ENCODE measurements around the gene RLN1.
"Not testable (repeated sequence)": the region's sequence is repeated elsewhere in the genome, so short reads cannot be mapped to it uniquely, and the experiment has no call there.

RLN1 gene

DNA sequence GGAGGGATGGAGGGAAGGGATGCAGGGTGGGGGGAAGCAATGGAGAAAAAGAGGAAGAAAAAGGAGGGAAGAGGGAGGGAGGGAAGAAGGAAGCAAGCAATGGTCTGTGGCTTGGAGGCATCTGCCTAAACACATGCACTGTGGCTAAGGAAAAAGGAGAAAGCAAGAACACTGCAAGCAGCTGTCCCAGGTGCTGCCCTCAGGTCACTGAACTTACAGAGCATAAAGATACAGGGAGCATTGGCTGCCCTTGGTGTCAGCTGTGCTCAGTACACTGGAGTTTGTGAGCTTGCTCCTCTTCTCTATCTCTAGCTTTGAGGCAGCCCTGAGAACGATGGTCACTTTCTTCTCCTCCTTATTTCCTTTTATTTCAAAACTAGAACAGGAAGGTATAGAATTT lies 18.1 kb downstream of the RLN1 start:
- DNase-seq (ENCODE audit: low spot score): not testable (repeated sequence)

DNA sequence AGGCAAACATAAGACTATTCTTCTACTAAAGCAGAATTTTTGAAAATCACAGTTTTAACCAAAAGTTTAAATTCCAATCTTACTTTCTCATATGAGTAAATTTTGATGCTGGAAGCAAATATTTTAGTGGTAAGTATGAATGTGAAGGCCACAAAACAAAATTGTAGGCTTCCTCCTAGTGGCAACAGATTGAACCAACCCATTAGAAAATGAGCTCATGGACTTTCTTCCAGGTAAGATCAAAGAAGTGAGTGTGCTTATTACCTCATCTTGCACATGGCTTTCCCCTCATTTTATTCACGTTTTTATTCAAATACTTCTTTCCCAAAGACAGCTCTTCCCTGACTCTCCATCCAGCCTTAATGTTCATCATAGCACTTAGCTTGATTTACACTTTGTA lies 18.6 kb downstream of the RLN1 start:
- DNase-seq (ENCODE audit: low spot score): no peak

DNA sequence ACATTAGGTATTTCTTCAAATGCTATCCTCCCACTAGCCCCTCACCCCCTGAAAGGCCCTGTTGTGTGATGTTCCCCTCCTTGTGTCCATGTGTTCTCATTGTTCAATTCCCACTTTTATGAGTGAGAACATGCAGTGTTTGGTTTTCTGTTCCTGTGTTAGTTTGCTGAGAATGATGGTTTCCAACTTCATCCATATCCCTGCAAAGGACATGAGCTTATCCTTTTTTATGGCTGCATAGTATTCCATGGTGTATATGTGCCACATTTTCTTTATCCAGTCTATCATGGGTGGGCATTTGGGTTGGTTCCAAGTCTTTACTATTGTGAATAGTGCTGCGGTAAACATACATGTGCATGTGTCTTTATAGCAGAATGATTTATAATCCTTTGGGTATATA lies 23.3 kb downstream of the RLN1 start:
- DNase-seq (ENCODE audit: low spot score): not testable (repeated sequence)

DNA sequence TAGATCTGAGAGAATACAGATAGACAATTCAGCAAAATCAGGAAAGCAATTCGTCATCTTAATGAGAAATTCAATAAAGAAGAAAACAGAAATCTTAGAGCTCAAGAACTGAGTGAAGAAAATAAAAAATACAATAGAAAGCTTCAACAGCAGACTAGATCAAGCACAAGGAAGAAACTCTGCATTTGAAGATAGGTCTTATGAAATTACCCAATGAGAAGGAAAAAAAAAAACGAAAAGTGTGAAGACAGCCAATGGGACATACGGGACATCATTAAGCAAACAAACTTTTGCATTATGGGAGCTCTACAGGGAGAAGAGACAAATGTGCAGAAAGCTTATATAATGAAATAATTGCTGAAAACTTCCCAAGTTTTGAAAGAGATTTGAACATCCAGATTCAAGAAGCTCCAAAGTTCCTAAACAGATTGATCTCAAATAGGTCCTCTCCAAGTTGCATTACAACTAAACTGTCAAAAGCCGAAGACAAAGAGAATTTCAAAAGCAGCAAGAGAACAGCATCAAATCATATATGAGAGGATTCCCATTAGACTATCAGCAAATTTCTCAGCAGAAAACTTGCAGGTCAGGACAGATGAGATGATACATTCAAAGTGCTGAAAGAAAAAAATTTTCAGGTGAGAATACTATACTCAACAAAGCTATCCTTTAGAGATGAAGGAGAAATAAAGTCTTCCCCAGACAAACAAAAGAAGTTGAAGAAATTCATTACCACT lies 24.3 kb downstream of the RLN1 start:
- no peak for DNase-seq (ENCODE audit: low spot score)

DNA sequence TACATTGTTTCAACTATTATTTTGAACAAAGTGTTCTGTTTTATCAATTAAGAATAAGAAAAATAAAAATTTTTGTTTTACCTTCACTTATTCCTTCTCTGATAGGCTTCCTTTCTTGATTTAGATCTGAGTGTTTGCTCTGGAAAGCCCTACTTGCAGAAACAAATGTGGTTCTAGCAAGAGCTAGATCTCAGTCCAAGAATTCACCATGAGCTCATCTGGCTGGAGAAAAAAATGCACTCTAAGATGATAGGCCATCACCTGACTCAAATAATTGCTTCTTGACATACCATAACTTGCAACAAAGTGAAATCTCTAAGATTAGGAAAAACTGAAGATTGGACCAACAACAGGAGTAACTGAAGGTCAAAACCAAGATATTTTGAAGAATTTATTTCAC lies 28.8 kb downstream of the RLN1 start:
- no peak for DNase-seq (ENCODE audit: low spot score)

DNA sequence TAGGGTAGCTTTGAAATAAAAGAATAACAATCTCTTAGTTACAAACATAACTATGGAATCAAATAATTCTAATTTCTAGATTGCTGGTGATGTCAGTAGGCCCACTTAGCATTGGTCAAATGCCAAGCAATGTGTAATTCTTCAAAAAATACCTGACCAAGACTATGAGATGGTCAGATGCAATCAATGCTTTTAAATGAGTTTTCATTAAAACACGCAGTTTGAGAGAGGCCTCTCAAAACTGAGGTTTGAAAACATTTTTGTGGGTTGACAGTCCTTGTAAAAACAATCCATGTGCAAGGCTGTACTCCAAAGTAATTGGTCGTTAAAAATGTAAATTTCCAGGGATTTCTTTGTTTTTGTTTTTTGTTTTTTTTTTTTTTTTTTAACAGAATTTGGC lies 33.9 kb downstream of the RLN1 start:
- no peak for DNase-seq (ENCODE audit: low spot score)

DNA sequence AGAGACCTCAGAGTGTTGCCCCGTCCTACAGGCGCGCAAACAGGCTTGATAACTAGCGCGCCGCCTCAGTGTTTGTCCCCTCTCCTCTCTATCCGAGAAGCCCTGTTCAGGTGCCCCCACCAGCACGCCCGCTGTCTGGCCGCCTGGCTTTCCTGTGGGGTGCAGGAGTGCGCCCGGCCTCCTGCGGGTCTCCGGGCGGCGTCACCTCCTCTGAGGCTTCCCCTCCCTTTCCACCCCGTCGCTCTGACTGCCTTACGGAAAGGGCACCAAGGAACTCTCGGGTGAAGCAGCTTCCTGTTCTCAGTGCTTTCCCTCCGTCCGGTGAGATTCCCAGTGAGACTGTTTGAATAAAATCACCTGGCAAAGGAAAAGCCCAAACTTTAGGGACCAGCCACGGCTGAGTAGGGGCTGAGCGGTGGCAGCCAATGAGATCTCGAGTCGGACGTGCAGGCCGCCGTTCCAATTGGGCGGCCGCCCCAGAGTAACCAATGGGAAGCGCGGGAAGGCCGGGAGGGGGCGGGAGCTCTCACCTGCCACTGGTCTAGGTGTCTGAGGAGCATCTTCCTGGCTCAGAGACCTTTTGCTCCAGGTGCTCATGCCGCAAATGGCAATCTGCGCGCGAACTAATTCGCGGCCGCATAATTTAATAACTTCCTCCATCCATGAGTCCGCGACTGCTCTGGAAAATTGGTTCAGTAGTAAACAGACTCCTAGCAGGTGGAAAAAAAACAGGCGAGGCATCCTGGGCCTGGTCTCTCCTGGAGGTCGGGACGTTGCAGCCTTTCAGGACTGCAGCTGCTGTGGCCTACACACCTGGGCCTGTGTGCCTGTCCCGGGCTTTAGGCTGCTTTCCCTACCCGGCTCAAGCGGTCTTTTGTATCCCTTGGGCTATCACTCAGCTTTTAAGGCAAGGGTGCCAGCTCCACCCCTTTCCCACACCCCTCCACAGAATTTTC lies 35.6 kb downstream of the RLN1 start, which contains the start of gene RLN2:
TSS of gene RLN2 (minus strand) at position 877 of the 956 bp plus-strand sequence. CDS start at position 741, 136 bp downstream.
- DNase-seq (ENCODE audit: low spot score): not testable (repeated sequence)

DNA sequence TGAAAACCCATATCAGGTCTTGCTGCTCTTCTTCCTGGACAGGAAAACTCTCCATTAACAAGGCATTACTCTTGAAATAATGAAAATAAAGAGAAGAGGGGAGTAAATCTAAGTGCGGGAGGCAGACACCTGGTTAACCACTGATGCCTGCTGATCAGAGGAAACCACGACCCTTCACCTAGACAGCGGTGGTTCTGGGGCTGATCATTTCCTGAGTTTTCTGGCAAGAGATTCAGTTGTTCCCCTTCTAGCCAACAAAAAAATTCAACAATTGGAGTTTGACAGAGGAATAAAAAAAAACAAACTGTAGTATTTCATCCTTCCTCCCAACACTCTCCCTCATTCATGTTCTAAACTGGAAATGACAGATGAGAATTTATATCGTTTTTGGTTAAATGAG lies 38.1 kb downstream of the RLN1 start:
- DNase-seq (ENCODE audit: low spot score): no peak

DNA sequence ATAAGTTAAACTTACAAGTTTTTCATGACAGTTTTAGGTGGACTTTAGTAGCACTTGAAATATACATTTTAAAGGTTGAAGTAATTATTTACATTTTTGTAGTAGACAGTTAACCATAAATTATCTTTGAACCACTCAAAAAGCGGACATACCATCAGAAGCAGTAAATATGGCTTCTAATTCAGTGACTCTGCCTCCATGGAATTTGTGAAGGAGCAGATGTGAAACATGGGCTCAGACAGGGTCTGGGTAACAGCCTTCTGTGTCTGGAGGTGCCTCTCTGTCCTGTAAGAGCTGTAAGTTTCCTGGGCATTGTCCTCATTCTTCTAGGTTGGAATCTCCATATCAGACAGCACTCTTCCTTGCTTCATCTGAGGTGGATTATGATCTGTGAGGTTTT lies 47.5 kb downstream of the RLN1 start:
- no peak for DNase-seq (ENCODE audit: low spot score)

DNA sequence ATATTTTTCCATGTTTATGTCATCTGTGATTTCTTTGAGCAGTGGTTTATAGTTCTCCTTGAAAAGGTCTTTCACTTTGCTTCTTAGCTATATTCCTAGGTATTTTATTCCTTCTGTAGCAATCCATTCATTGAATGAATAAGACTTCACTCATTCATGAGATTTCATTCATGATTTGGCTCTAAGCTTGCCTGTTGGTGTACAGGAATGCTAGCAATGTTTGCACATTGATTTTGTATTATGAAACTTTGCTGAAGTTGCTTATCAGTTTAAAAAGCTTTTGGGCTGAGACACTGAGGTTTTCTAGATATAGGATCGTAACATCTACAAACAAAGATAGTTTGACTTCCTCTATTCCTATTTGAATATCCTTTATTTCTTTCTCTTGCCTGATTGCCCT lies 51.1 kb downstream of the RLN1 start:
- DNase-seq (ENCODE audit: low spot score): no peak

DNA sequence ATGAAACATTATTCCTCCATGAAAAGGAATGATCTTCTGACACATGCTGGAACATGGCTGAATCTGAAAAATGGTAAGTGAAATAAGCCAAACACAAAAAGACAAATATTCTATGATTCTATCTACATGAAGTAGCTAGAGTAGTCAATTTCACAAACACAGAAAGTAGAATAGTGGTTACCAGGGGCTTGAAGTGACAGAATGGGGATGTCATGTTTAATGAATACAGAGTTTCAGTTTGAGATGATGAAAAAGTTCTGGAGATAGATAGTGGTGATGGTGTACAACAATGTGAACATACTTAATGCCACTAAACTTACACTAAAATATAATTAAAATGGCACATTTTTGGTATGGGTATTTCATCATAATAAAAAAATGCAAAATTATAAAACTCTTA lies 53.4 kb downstream of the RLN1 start:
- no peak for DNase-seq (ENCODE audit: low spot score)
